K562 (cell line): Measurements from ENCODE around the gene PPP3CA. TPM values are rescaled to one million over a fixed set of nuclear protein-coding genes. Genes with fewer than 3 reads are reported as not detected.

Source experiments
- ATAC-seq: fragments of 200-7000 bp; cut with Tn5 transposase; 3 replicates; pipeline ENCODE4 v1.9.1; 2020; ENCODE audit warnings: moderate library complexity
- BruUV-seq: library from RNA; stranded (reverse); fragments of 400-500 nt; replicated peaks from 2 replicates; lab custom pipeline; 2021; lab: Mats Ljungman, UMichigan
- CTCF ChIA-PET: fragments of 300-600 bp; formaldehyde crosslinking; extraction: SDS; loops from one replicate; lab custom pipeline; 2021; ENCODE audit warnings: low intra/inter-chr PET ratio; lab: Yijun Ruan, JAX
- POLR2A ChIA-PET: fragments of 300-600, 350-650 bp; sonication (Branson Sonifier 250); formaldehyde crosslinking; extraction: SDS; loops from one replicate; lab custom pipeline; 2021; ENCODE audit warnings: antibody characterized with exemption, inconsistent platforms; lab: Yijun Ruan, JAX
- DNase-seq, 4 experiments: peaks; one replicate each; pipeline versions ENCODE4 v3.0.0 to v3.0.0-alpha.2; 2011 to 2018; ENCODE audit warnings: low spot score in 3 of 4, mixed read lengths in 3 of 4; ENCODE audit errors: extremely low read depth in 1 of 4
- FAIRE-seq: peaks from 2 replicates; lab custom pipeline; 2011; peaks lifted over from hg19 to GRCh38; lab: Jason Lieb, UNC
- H2AFZ ChIP-seq: 2 replicates; pipeline ENCODE4 v1.6.0; 2011; ENCODE audit warnings: low read depth, low read length, control low read depth, inconsistent platforms
- H3K27ac ChIP-seq: fragments of 200-600 bp; 3 replicates; pipeline ENCODE4 v1.8.0; 2011; ENCODE audit warnings: low read depth, mild to moderate bottlenecking, control low read depth, inconsistent platforms, low read length, moderate library complexity, mixed read lengths; ENCODE audit errors: extremely low read depth
- H3K27me3 ChIP-seq, 2 experiments: fragments of 300-600 bp in 1 of 2; 2 replicates in 1 of 2; 3 replicates in 1 of 2; pipeline versions ENCODE4 v1.6.0 to v1.8.0; 2011; ENCODE audit warnings: inconsistent platforms in 2 of 2, low read length in 2 of 2, mild to moderate bottlenecking in 1 of 2, mixed read lengths in 1 of 2, moderate library complexity in 1 of 2; ENCODE audit not compliant: control insufficient read depth in 2 of 2, insufficient read depth in 2 of 2
- H3K36me3 ChIP-seq: fragments of 300-600 bp; 3 replicates; pipeline ENCODE4 v1.8.0; 2011; ENCODE audit warnings: mild to moderate bottlenecking, low read length, inconsistent platforms; ENCODE audit not compliant: control insufficient read depth, insufficient read depth
- H3K4me1 ChIP-seq, 2 experiments: fragments of 200-600 bp in 1 of 2; replicated peaks in 1 of 2; 2 replicates in 1 of 2; 3 replicates in 1 of 2; pipeline versions ENCODE4 v1.5.1 to v1.8.0; 2011; ENCODE audit warnings: inconsistent platforms in 2 of 2, low read length in 2 of 2, mild to moderate bottlenecking in 1 of 2, mixed read lengths in 1 of 2, moderate library complexity in 1 of 2; ENCODE audit not compliant: control insufficient read depth in 2 of 2, insufficient read depth in 2 of 2
- H3K4me2 ChIP-seq: 2 replicates; pipeline ENCODE4 v1.6.1; 2011; ENCODE audit warnings: low read length, control low read depth, inconsistent platforms, mixed read lengths; ENCODE audit not compliant: insufficient read depth
- H3K4me3 ChIP-seq: fragments of 200-600 bp; sonication (generic), shearing (Covaris generic); 2 replicates; pipeline ENCODE4 v1.5.1; 2016; ENCODE audit warnings: control low read depth, inconsistent platforms
- H3K79me2 ChIP-seq: fragments of 200-600 bp; 3 replicates; pipeline ENCODE4 v1.8.0; 2011; ENCODE audit warnings: low read length, inconsistent platforms; ENCODE audit not compliant: control insufficient read depth, insufficient read depth
- H3K9ac ChIP-seq, 2 experiments: 2 replicates each; pipeline versions ENCODE4 v1.6.0 to v1.6.1; 2011; ENCODE audit warnings: low read depth in 2 of 2, low read length in 2 of 2, control low read depth in 1 of 2, inconsistent platforms in 1 of 2, mild to moderate bottlenecking in 1 of 2, mixed read lengths in 1 of 2; ENCODE audit not compliant: insufficient read depth in 1 of 2
- H3K9me1 ChIP-seq: one replicate; pipeline ENCODE4 v1.6.0; 2011; ENCODE audit warnings: inconsistent platforms, mild to moderate bottlenecking, low read length, moderate library complexity; ENCODE audit not compliant: control insufficient read depth, insufficient read depth
- H3K9me3 ChIP-seq: replicated peaks from 2 replicates; pipeline ENCODE4 v1.5.1; 2011; ENCODE audit warnings: low read depth, low read length, inconsistent platforms; ENCODE audit not compliant: control insufficient read depth, insufficient read depth
- H4K20me1 ChIP-seq: replicated peaks from 2 replicates; pipeline ENCODE4 v1.6.1; 2011; ENCODE audit warnings: low read length, inconsistent platforms, mixed read lengths; ENCODE audit not compliant: control insufficient read depth, insufficient read depth
- BMI1 ChIP-seq: fragments of 150-350 bp; IDR thresholded peaks from 2 replicates; pipeline ENCODE4 v1.6.1; 2014; ENCODE audit warnings: low read length
- CTCF ChIP-seq, 3 experiments: IDR thresholded peaks in 2 of 3; conservative IDR thresholded peaks in 1 of 3; 2 replicates each; pipeline ENCODE4 v1.5.1; 2011 to 2012; ENCODE audit warnings: low read length in 3 of 3, mild to moderate bottlenecking in 3 of 3, control low read depth in 2 of 3, improper control_type of control experiment in 1 of 3, inconsistent platforms in 1 of 3, low read depth in 1 of 3, mixed read lengths in 1 of 3, moderate library complexity in 1 of 3; ENCODE audit not compliant: insufficient read depth in 2 of 3
- FOXJ3 ChIP-seq: sonication (generic); formaldehyde crosslinking; IDR thresholded peaks from 2 replicates; pipeline ENCODE4 v1.4.0; 2020; ENCODE audit warnings: mild to moderate bottlenecking, missing genetic modification reagents
- FOXK1 ChIP-seq: sonication (generic); formaldehyde crosslinking; IDR thresholded peaks from 2 replicates; pipeline ENCODE4 v1.8.0; 2022; ENCODE audit warnings: missing genetic modification reagents, mild to moderate bottlenecking, borderline replicate concordance
- GMEB1 ChIP-seq: fragments of 250-450 bp; sonication (Bioruptor Pico); IDR thresholded peaks from 2 replicates; pipeline ENCODE4 v1.4.0; 2020; ENCODE audit warnings: mild to moderate bottlenecking
- MEF2D ChIP-seq: conservative IDR thresholded peaks from 2 replicates; pipeline ENCODE4 v1.6.1; 2016; ENCODE audit warnings: low read depth, missing genetic modification characterization, missing compliant biosample characterization
- SMARCA5 ChIP-seq: fragments of 450-650 bp; IDR thresholded peaks from 2 replicates; pipeline ENCODE4 v1.6.1; 2016
- TCF3 ChIP-seq: sonication (generic); formaldehyde crosslinking; IDR thresholded peaks from 2 replicates; pipeline ENCODE4 v1.4.0; 2020; ENCODE audit warnings: mild to moderate bottlenecking, missing genetic modification reagents
- ZBED1 ChIP-seq: IDR thresholded peaks from 2 replicates; pipeline ENCODE4 v1.6.1; 2014
- ZNF347 ChIP-seq: fragments of 450-650 bp; formaldehyde crosslinking; IDR thresholded peaks from 2 replicates; pipeline ENCODE4 v1.4.0; 2020; ENCODE audit warnings: low read depth, mild to moderate bottlenecking, moderate library complexity
- ZNF668 ChIP-seq: fragments of 250-450 bp; sonication (Bioruptor Pico); IDR thresholded peaks from 2 replicates; pipeline ENCODE4 v1.8.0; 2022; ENCODE audit warnings: mild to moderate bottlenecking, inconsistent platforms
- WGBS: fragments of 100-300 bp; shearing (Covaris generic); methylation state at CpG from one replicate; pipeline ENCODE4 v1.1.6; 2016; ENCODE audit warnings: low coverage, mixed read lengths; ENCODE audit not compliant: insufficient coverage; ENCODE audit errors: missing lambda C conversion rate; 5-methylcytosine and 5-hydroxymethylcytosine counted together
- in situ Hi-C: fragments of 300-500 bp; cut with MboI; formaldehyde crosslinking; loops from 4 replicates; pipeline ENCODE4 v1.15.0; 2018; ENCODE audit warnings: inconsistent platforms, mixed read lengths
- intact Hi-C: fragments of 100-400 bp; cut with micrococcal nuclease; formaldehyde crosslinking; loops from 2 replicates; pipeline ENCODE4 v1.14.2; 2022
- polyA plus RNA-seq, 8 experiments: library from polyadenylated mRNA; depleted of rRNA in 4 of 8; stranded (reverse) in 5 of 8; unstranded in 3 of 8; fragments of >200 nt; fragmentation: Nextera tagmentation in 2 of 8; fragmentation: Illumina TruSeq in 1 of 8; extraction: Ambion mirVana in 2 of 8; extraction: Trizol in 1 of 8; gene quantifications; 2 replicates each; pipeline versions ENCODE4 v1.2.1 to v1.2.3, GENCODE V29; 2011 to 2014; ENCODE audit warnings: inconsistent platforms in 1 of 8, missing spikeins in 1 of 8
- total RNA-seq, 7 experiments: library from RNA; depleted of rRNA in 6 of 7; stranded (reverse); fragments of >200 nt in 6 of 7; fragmentation: Illumina TruSeq in 2 of 7; extraction: Trizol in 2 of 7; gene quantifications; 2 replicates each; pipeline versions ENCODE4 v1.2.1 to v1.2.3, GENCODE V29; 2011 to 2021; ENCODE audit warnings: low replicate concordance in 1 of 7
- TF ChIP-seq, protein P1 (sequence below): sonication (generic); formaldehyde crosslinking; IDR thresholded peaks from 2 replicates; pipeline ENCODE4 v1.8.0; 2022; ENCODE audit warnings: mild to moderate bottlenecking, missing genetic modification reagents

The PPP3CA gene
- total and polyA plus RNA-seq, 9 of the 15 experiments (the other 6 are each of a cell fraction or from before 2014, with no cell fraction given), result 0.94 to 3.2 (median 1.6) TPM

GRCh38 chr4:101049549-101050001 lies 297.8 kb downstream of the PPP3CA start:
- Histone ChIP-seq H3K36me3 (no peaks in the 10 kb centered on the region), H2AFZ (no peak overlapping the region), H3K9ac (no peak overlapping the region), H3K27ac (no peak overlapping the region), H3K79me2 (no peaks in the 10 kb centered on the region), H3K9me3 (no peaks in the 10 kb centered on the region), H4K20me1 (no peaks in the 10 kb centered on the region), H3K9me1 (no peaks in the 10 kb centered on the region), H3K4me3 (no peak overlapping the region), H3K27me3 (no peaks in the 10 kb centered on the region), H3K4me2 (no peak overlapping the region), H3K4me1 (no peaks in the 10 kb centered on the region)
- no peak for TF ChIP-seq FOXK1
- no peak for TF ChIP-seq ZNF347 (CRISPR knock-in tag)
- TF ChIP-seq FOXJ3 (CRISPR knock-in tag), result no peak
- TF ChIP-seq TCF3 (CRISPR knock-in tag), result no peak
- no peak for TF ChIP-seq GMEB1 (CRISPR knock-in tag)
- no peak for TF ChIP-seq SMARCA5
- TF ChIP-seq ZBED1, result no peak
- no peak for TF ChIP-seq CTCF (IDR thresholded peaks at IDR 0.05 in 2 of 3, conservative IDR thresholded peaks at IDR 0.05 in 1 of 3; ENCODE audit: insufficient read depth in 2 of 3, low read depth in 1 of 3, low read length in 3 of 3)
- TF ChIP-seq MEF2D (tag), result no peak
- no peak for TF ChIP-seq ZNF668 (CRISPR knock-in tag)
- TF ChIP-seq, protein P1, sequence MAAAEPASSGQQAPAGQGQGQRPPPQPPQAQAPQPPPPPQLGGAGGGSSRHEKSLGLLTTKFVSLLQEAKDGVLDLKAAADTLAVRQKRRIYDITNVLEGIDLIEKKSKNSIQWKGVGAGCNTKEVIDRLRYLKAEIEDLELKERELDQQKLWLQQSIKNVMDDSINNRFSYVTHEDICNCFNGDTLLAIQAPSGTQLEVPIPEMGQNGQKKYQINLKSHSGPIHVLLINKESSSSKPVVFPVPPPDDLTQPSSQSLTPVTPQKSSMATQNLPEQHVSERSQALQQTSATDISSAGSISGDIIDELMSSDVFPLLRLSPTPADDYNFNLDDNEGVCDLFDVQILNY (CRISPR knock-in tag), result no peak
- TF ChIP-seq BMI1, result no peak
- FAIRE-seq (no peak), DNase-seq (no peak), ATAC-seq (no peak)
- in situ Hi-C loops, result no loop called here
- CTCF ChIA-PET, result no interaction called here
- intact Hi-C loops, result no loop called here
- POLR2A ChIA-PET, result no interaction called here
- 0% methylated on average over 5 of the region's 5 CpGs for WGBS
- no TSS peak for BruUV-seq
